H9 (cell line): ENCODE measurements around the gene PRF1. TPM values are rescaled to one million over a fixed set of nuclear protein-coding genes. Genes with fewer than 3 reads are reported as not detected.

ENCODE experiments used
- DNase-seq: peaks from one replicate; pipeline ENCODE4 v3.0.0-alpha.2; 2017
- H2AFZ ChIP-seq: one replicate; pipeline ENCODE4 v1.6.1; 2013; ENCODE audit warnings: mild to moderate bottlenecking, low read length, control low read depth, moderate library complexity
- H2AK5ac ChIP-seq: 2 replicates; pipeline ENCODE4 v1.6.1; 2013; ENCODE audit warnings: low read length, control low read depth, mixed read lengths; ENCODE audit not compliant: insufficient read length
- H2BK120ac ChIP-seq: one replicate; pipeline ENCODE4 v1.6.1; 2013; ENCODE audit warnings: low read depth, mild to moderate bottlenecking, low read length, control low read depth, inconsistent platforms; ENCODE audit not compliant: poor library complexity, severe bottlenecking
- H2BK12ac ChIP-seq: 2 replicates; pipeline ENCODE4 v1.6.1; 2013; ENCODE audit warnings: low read length, control low read depth, mixed read lengths, low read depth; ENCODE audit not compliant: insufficient read length
- H2BK15ac ChIP-seq: 2 replicates; pipeline ENCODE4 v1.6.1; 2013; ENCODE audit warnings: low read depth, low read length, control low read depth
- H2BK20ac ChIP-seq: one replicate; pipeline ENCODE4 v1.6.1; 2013; ENCODE audit warnings: low read depth, mild to moderate bottlenecking, low read length, control low read depth, inconsistent platforms; ENCODE audit not compliant: poor library complexity, severe bottlenecking
- H2BK5ac ChIP-seq: 2 replicates; pipeline ENCODE4 v1.6.1; 2013; ENCODE audit warnings: low read length, control low read depth, mixed read lengths; ENCODE audit not compliant: insufficient read length
- H3K14ac ChIP-seq: 2 replicates; pipeline ENCODE4 v1.6.1; 2013; ENCODE audit warnings: low read length, control low read depth; ENCODE audit not compliant: insufficient read depth
- H3K18ac ChIP-seq: 2 replicates; pipeline ENCODE4 v1.6.1; 2013; ENCODE audit warnings: low read depth, mild to moderate bottlenecking, mixed read lengths, low read length, control low read depth; ENCODE audit not compliant: insufficient read length
- H3K23ac ChIP-seq: 2 replicates; pipeline ENCODE4 v1.6.1; 2013; ENCODE audit warnings: low read length, control low read depth, mixed read lengths, low read depth; ENCODE audit not compliant: insufficient read length
- H3K23me2 ChIP-seq: 2 replicates; pipeline ENCODE4 v1.6.1; 2013; ENCODE audit warnings: low read depth, mild to moderate bottlenecking, mixed read lengths, low read length, control low read depth; ENCODE audit not compliant: insufficient read length, poor library complexity, severe bottlenecking
- H3K27ac ChIP-seq: 2 replicates; pipeline ENCODE4 v1.5.1; 2013; ENCODE audit warnings: low read length, control low read depth, mixed read lengths, low read depth; ENCODE audit not compliant: insufficient read length
- H3K27me3 ChIP-seq: 2 replicates; pipeline ENCODE4 v1.6.1; 2013; ENCODE audit warnings: low read length, control low read depth, inconsistent platforms; ENCODE audit not compliant: insufficient read depth
- H3K4ac ChIP-seq: 2 replicates; pipeline ENCODE4 v1.6.1; 2013; ENCODE audit warnings: low read depth, mild to moderate bottlenecking, control low read depth, inconsistent platforms, low read length, moderate library complexity
- H3K4me1 ChIP-seq: 2 replicates; pipeline ENCODE4 v1.6.1; 2013; ENCODE audit warnings: low read length, control low read depth, inconsistent platforms; ENCODE audit not compliant: insufficient read depth
- H3K4me2 ChIP-seq: 2 replicates; pipeline ENCODE4 v1.6.1; 2013; ENCODE audit warnings: low read length, control low read depth, mixed read lengths; ENCODE audit not compliant: insufficient read length, insufficient read depth
- H3K56ac ChIP-seq: 2 replicates; pipeline ENCODE4 v1.6.1; 2013; ENCODE audit warnings: low read depth, mild to moderate bottlenecking, mixed read lengths, low read length, control low read depth; ENCODE audit not compliant: insufficient read length
- H3K79me1 ChIP-seq: 2 replicates; pipeline ENCODE4 v1.6.1; 2013; ENCODE audit warnings: low read depth, mild to moderate bottlenecking, moderate library complexity, low read length, control low read depth, inconsistent platforms; ENCODE audit not compliant: insufficient read depth, poor library complexity, severe bottlenecking
- H3K79me2 ChIP-seq: 2 replicates; pipeline ENCODE4 v1.6.1; 2013; ENCODE audit warnings: low read length, control low read depth, inconsistent platforms; ENCODE audit not compliant: insufficient read depth
- H3K9ac ChIP-seq: 2 replicates; pipeline ENCODE4 v1.6.1; 2013; ENCODE audit warnings: low read length, control low read depth, mixed read lengths; ENCODE audit not compliant: insufficient read length; ENCODE audit errors: extremely low read depth
- H3K9me3 ChIP-seq: one replicate; pipeline ENCODE4 v1.6.1; 2013; ENCODE audit warnings: low read depth, low read length, inconsistent platforms; ENCODE audit not compliant: control insufficient read depth
- H3T11ph ChIP-seq: one replicate; pipeline ENCODE4 v1.6.1; 2013; ENCODE audit warnings: mild to moderate bottlenecking, low read length, control low read depth, inconsistent platforms
- H4K20me1 ChIP-seq: one replicate; pipeline ENCODE4 v1.6.1; 2013; ENCODE audit not compliant: control insufficient read depth, insufficient read length, insufficient read depth
- H4K5ac ChIP-seq: 2 replicates; pipeline ENCODE4 v1.6.1; 2013; ENCODE audit warnings: low read depth, mild to moderate bottlenecking, mixed read lengths, low read length, control low read depth; ENCODE audit not compliant: insufficient read length
- H4K8ac ChIP-seq: replicated peaks from 2 replicates; pipeline ENCODE4 v1.6.1; 2013; ENCODE audit warnings: low read length, control low read depth, mixed read lengths, low read depth; ENCODE audit not compliant: insufficient read length
- H4K91ac ChIP-seq: 2 replicates; pipeline ENCODE4 v1.6.1; 2013; ENCODE audit warnings: low read depth, mild to moderate bottlenecking, moderate library complexity, mixed read lengths, low read length, control low read depth; ENCODE audit not compliant: insufficient read length
- H3K27ac Mint-ChIP-seq, 3 experiments: 2 replicates in 2 of 3; 3 replicates in 1 of 3; pipeline ENCODE4 v1.8.0; 2020 to 2021; ENCODE audit warnings: mixed read lengths in 3 of 3, mild to moderate bottlenecking in 1 of 3, moderate library complexity in 1 of 3
- H3K27me3 Mint-ChIP-seq: 2 replicates; pipeline ENCODE4 v1.8.0; 2021; ENCODE audit warnings: low read depth, mild to moderate bottlenecking, moderate library complexity, mixed read lengths
- H3K36me3 Mint-ChIP-seq, 3 experiments: 2 replicates in 2 of 3; 3 replicates in 1 of 3; pipeline ENCODE4 v1.8.0; 2020 to 2021; ENCODE audit warnings: low read depth in 3 of 3, mixed read lengths in 3 of 3; ENCODE audit not compliant: insufficient read depth in 1 of 3
- H3K4me1 Mint-ChIP-seq, 2 experiments: 2 replicates each; pipeline ENCODE4 v1.8.0; 2020; ENCODE audit warnings: mixed read lengths in 2 of 2
- H3K4me3 Mint-ChIP-seq, 2 experiments: 2 replicates in 1 of 2; 3 replicates in 1 of 2; pipeline ENCODE4 v1.8.0; 2020 to 2021; ENCODE audit warnings: mild to moderate bottlenecking in 2 of 2, mixed read lengths in 2 of 2, moderate library complexity in 1 of 2
- H3K9me3 Mint-ChIP-seq, 2 experiments: 2 replicates in 1 of 2; 3 replicates in 1 of 2; pipeline ENCODE4 v1.8.0; 2020; ENCODE audit warnings: mild to moderate bottlenecking in 2 of 2, mixed read lengths in 2 of 2, moderate library complexity in 1 of 2
- WGBS: extraction: QIAGEN DNeasy Blood & Tissue Kit; methylation state at CpG from one replicate; pipeline ENCODE4 v1.1.7; 2013; ENCODE audit warnings: missing lambda C conversion rate, low lambda C conversion rate, mixed read lengths; ENCODE audit not compliant: insufficient read length; ENCODE audit errors: extremely low coverage; 5-methylcytosine and 5-hydroxymethylcytosine counted together
- total RNA-seq: library from RNA; stranded (reverse); gene quantifications from 2 replicates; pipeline ENCODE4 v1.2.1, GENCODE V29; 2021
- TF ChIP-seq, protein P1 (sequence below): fragments of 200-600 bp; sonication (generic); conservative IDR thresholded peaks from 3 replicates; pipeline ENCODE4 v1.8.0; 2021; ENCODE audit warnings: antibody characterized with exemption, mild to moderate bottlenecking

PRF1 gene
- total RNA-seq, 1 experiment from 2014 or later = not detected

GRCh38 chr10:70564901-70565351, 37.6 kb downstream of the PRF1 start:
- Histone ChIP-seq H2BK15ac (no peak overlapping the region), H2BK20ac (no peak overlapping the region), H3T11ph (no peak overlapping the region), H3K18ac (no peak overlapping the region), H3K56ac (no peak overlapping the region), H2BK12ac (no peak overlapping the region), H2BK120ac (no peak overlapping the region), H4K20me1 (no peaks in the 10 kb centered on the region), H3K23ac (no peak overlapping the region), H4K5ac (no peak overlapping the region), H3K27me3 (no peaks in the 10 kb centered on the region), H3K79me2 (no peaks in the 10 kb centered on the region), H3K9ac (no peak overlapping the region), H3K4me1 (no peaks in the 10 kb centered on the region), H3K4ac (no peak overlapping the region), H3K27ac (no peak overlapping the region), H3K14ac (no peak overlapping the region), H2BK5ac (no peak overlapping the region), H2AK5ac (no peak overlapping the region), H4K8ac (no peak overlapping the region), H3K23me2 (no peaks in the 10 kb centered on the region), H3K79me1 (no peaks in the 10 kb centered on the region), H3K9me3 (no peaks in the 10 kb centered on the region), H4K91ac (no peak overlapping the region), H3K4me2 (no peak overlapping the region), H2AFZ (no peak overlapping the region)
- Mint-ChIP-seq H3K9me3 (no peaks in the 10 kb centered on the region), H3K4me3 (no peak overlapping the region), H3K36me3 (peaks cover 0 to 6% (median 0%) of the 10 kb centered on the region in 3 experiments; a peak in 3 of 7 replicates), H3K4me1 (peaks cover 1 to 9% of the 10 kb centered on the region in 2 experiments; a peak in 3 of 4 replicates), H3K27me3 (no peaks in the 10 kb centered on the region), H3K27ac (no peak overlapping the region)
- no peak for DNase-seq
- no CpG with 5 or more reads among the region's 6 CpGs for WGBS
- TF ChIP-seq, protein P1, sequence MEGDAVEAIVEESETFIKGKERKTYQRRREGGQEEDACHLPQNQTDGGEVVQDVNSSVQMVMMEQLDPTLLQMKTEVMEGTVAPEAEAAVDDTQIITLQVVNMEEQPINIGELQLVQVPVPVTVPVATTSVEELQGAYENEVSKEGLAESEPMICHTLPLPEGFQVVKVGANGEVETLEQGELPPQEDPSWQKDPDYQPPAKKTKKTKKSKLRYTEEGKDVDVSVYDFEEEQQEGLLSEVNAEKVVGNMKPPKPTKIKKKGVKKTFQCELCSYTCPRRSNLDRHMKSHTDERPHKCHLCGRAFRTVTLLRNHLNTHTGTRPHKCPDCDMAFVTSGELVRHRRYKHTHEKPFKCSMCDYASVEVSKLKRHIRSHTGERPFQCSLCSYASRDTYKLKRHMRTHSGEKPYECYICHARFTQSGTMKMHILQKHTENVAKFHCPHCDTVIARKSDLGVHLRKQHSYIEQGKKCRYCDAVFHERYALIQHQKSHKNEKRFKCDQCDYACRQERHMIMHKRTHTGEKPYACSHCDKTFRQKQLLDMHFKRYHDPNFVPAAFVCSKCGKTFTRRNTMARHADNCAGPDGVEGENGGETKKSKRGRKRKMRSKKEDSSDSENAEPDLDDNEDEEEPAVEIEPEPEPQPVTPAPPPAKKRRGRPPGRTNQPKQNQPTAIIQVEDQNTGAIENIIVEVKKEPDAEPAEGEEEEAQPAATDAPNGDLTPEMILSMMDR = no peak
